ENCODE data around the gene FERMT1.

DNA sequence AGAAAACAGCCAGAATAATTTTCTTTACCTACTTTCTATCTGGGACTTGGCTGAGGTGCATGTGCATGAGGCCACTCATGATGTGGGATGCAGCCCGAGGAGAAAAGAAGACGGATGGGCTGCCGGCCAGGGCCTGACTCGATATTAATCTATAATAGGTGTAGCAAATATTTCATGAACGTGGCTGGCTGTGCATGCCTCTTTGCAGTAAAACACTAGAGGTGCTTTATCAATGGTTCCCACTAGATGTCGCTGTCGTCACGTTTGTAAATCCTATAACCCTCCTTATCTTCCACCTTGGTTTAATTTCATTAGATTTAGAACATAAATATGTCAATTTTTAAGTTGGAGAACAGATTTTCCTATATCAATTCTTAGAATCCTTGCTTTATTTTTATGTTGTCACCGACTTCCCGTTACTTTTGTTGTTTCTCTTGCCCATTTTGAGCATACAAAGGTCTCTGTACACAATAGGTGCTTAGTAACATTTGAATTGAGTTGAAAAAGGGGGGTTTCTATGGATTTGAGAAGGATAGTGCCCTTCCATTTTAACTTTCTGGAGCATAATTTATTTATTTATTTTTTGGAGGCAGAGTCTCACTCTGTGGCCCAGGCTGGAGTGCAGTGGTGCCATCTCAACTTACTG is 19.6 kb upstream of the FERMT1 start:
- TF ChIP-seq MEIS1 (CRISPR knock-in tag; IDR thresholded peaks at IDR 0.05; ENCODE audit: borderline replicate concordance) (no peak), ZNF558 (CRISPR knock-in tag; IDR thresholded peaks at IDR 0.05; ENCODE audit: borderline replicate concordance) (no peak), ATF7 (IDR thresholded peaks at IDR 0.05) (no peak), ATF7 (CRISPR knock-in tag; IDR thresholded peaks at IDR 0.05) (no peak), GABPA (IDR thresholded peaks at IDR 0.05; ENCODE audit: low read depth, low read length) (no peak), GABPA (CRISPR knock-in tag; IDR thresholded peaks at IDR 0.05; ENCODE audit: low read depth) (no peak), ZFP1 (CRISPR knock-in tag; IDR thresholded peaks at IDR 0.05) (no peak), MTF1 (CRISPR knock-in tag; IDR thresholded peaks at IDR 0.05) (no peak), HNRNPLL (IDR thresholded peaks at IDR 0.05; ENCODE audit: low read depth, low read length, poor library complexity, severe bottlenecking) (no peak), POLR2A (IDR thresholded peaks at IDR 0.05; ENCODE audit: insufficient read depth in 1 of 2, low read depth in 2 of 2, low read length in 2 of 2) (no peak), RCOR2 (CRISPR knock-in tag; IDR thresholded peaks at IDR 0.05) (no peak), NR3C1 (CRISPR knock-in tag; IDR thresholded peaks at IDR 0.05) (no peak), FOXA3 (CRISPR knock-in tag; IDR thresholded peaks at IDR 0.05) (no peak)
- TF ChIP-seq, protein P1, sequence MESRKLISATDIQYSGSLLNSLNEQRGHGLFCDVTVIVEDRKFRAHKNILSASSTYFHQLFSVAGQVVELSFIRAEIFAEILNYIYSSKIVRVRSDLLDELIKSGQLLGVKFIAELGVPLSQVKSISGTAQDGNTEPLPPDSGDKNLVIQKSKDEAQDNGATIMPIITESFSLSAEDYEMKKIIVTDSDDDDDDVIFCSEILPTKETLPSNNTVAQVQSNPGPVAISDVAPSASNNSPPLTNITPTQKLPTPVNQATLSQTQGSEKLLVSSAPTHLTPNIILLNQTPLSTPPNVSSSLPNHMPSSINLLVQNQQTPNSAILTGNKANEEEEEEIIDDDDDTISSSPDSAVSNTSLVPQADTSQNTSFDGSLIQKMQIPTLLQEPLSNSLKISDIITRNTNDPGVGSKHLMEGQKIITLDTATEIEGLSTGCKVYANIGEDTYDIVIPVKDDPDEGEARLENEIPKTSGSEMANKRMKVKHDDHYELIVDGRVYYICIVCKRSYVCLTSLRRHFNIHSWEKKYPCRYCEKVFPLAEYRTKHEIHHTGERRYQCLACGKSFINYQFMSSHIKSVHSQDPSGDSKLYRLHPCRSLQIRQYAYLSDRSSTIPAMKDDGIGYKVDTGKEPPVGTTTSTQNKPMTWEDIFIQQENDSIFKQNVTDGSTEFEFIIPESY (CRISPR knock-in tag; IDR thresholded peaks at IDR 0.05), result no peak
- TF ChIP-seq, protein P2, sequence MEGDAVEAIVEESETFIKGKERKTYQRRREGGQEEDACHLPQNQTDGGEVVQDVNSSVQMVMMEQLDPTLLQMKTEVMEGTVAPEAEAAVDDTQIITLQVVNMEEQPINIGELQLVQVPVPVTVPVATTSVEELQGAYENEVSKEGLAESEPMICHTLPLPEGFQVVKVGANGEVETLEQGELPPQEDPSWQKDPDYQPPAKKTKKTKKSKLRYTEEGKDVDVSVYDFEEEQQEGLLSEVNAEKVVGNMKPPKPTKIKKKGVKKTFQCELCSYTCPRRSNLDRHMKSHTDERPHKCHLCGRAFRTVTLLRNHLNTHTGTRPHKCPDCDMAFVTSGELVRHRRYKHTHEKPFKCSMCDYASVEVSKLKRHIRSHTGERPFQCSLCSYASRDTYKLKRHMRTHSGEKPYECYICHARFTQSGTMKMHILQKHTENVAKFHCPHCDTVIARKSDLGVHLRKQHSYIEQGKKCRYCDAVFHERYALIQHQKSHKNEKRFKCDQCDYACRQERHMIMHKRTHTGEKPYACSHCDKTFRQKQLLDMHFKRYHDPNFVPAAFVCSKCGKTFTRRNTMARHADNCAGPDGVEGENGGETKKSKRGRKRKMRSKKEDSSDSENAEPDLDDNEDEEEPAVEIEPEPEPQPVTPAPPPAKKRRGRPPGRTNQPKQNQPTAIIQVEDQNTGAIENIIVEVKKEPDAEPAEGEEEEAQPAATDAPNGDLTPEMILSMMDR (CRISPR knock-in tag; IDR thresholded peaks at IDR 0.05), result peak; percentile 87
- TF ChIP-seq, protein P3, sequence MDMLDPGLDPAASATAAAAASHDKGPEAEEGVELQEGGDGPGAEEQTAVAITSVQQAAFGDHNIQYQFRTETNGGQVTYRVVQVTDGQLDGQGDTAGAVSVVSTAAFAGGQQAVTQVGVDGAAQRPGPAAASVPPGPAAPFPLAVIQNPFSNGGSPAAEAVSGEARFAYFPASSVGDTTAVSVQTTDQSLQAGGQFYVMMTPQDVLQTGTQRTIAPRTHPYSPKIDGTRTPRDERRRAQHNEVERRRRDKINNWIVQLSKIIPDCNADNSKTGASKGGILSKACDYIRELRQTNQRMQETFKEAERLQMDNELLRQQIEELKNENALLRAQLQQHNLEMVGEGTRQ (IDR thresholded peaks at IDR 0.05; ENCODE audit: low read depth, low read length), result no peak
- TF ChIP-seq, protein P3 (CRISPR knock-in tag; IDR thresholded peaks at IDR 0.05; ENCODE audit: borderline replicate concordance), result no peak
